Mesangial cell (primary cell): Measurements from ENCODE around the gene OGFOD1. TPM values are rescaled to one million over a fixed set of nuclear protein-coding genes. Genes with fewer than 3 reads are reported as not detected.

Source experiments
- total RNA-seq: library from RNA; depleted of rRNA; stranded (reverse); fragments of >200 nt; gene quantifications from 2 replicates; pipeline ENCODE4 v1.2.3, GENCODE V29; 2015

Gene OGFOD1
- total RNA-seq, result 12.8 and 25.1 TPM in 2 replicates

GRCh38 chr16:56450986-56451752 is at the start of gene OGFOD1, which contains the start of gene NUDT21:
Gene OGFOD1 (plus strand): TSS chr16:56451554. CDS start chr16:56451613, 59 bp downstream.
Gene NUDT21 (minus strand): TSS chr16:56451332. CDS start chr16:56451202, 130 bp downstream.

GRCh38 chr16:56425439-56425832 is 25.9 kb upstream of the OGFOD1 start, which contains the start of gene AMFR:
Gene AMFR (minus strand): TSS chr16:56425545. CDS start chr16:56425327, 218 bp downstream.

GRCh38 chr16:56519459-56520250 is 68.3 kb downstream of the OGFOD1 start, which contains the start of gene BBS2:
Gene BBS2 (minus strand): TSS chr16:56520024. CDS start chr16:56519862, 162 bp downstream.

Other genes with a start within 250 kb of the OGFOD1 start
- 108 and 120 TPM in 2 replicates for gene AMFR, start 26.0 kb upstream of the OGFOD1 start, total RNA-seq
- 31.3 and 47.4 TPM in 2 replicates for gene NUDT21, start 222 bp upstream of the OGFOD1 start, total RNA-seq
- gene BBS2, start 68.5 kb downstream of the OGFOD1 start, total RNA-seq, result 13.2 and 37.6 TPM in 2 replicates
- not detected in 2 replicates for gene MT4, start 113.5 kb downstream of the OGFOD1 start, total RNA-seq
- not detected in 2 replicates for gene MT3, start 138.0 kb downstream of the OGFOD1 start, total RNA-seq
- gene MT2A, start 157.0 kb downstream of the OGFOD1 start, total RNA-seq, result 491 and 2,036 TPM in 2 replicates
- 530 and 533 TPM in 2 replicates for gene MT1E, start 174.2 kb downstream of the OGFOD1 start, total RNA-seq
- gene MT1M, start 181.1 kb downstream of the OGFOD1 start, total RNA-seq, result 5.6 and 8.5 TPM in 2 replicates
- 7.4 and 8.3 TPM in 2 replicates for gene MT1A, start 187.1 kb downstream of the OGFOD1 start, total RNA-seq
- not detected in 2 replicates for gene MT1B, start 200.3 kb downstream of the OGFOD1 start, total RNA-seq
- gene MT1F, start 206.4 kb downstream of the OGFOD1 start, total RNA-seq, result 12.9 and 25.0 TPM in 2 replicates
- gene MT1G, start 216.5 kb downstream of the OGFOD1 start, total RNA-seq, result 93.4 TPM in 1 of 2 replicates, not detected in the other
- gene MT1H, start 218.3 kb downstream of the OGFOD1 start, total RNA-seq, result 8.6 TPM in 1 of 2 replicates, not detected in the other
- 74.6 and 80.4 TPM in 2 replicates for gene MT1X, start 230.9 kb downstream of the OGFOD1 start, total RNA-seq